WTC11 (cell line): ENCODE measurements around the gene MOB2.

Experiments used
- ELF4 ChIP-seq: sonication (generic); formaldehyde crosslinking; IDR thresholded peaks from 2 replicates; pipeline ENCODE4 v1.8.1; 2022; ENCODE audit warnings: low read depth, mild to moderate bottlenecking, moderate library complexity, missing genetic modification reagents
- IRF2 ChIP-seq: sonication (generic); formaldehyde crosslinking; IDR thresholded peaks from 2 replicates; pipeline ENCODE4 v1.8.0; 2022; ENCODE audit warnings: low read depth, missing genetic modification reagents, borderline replicate concordance
- TF ChIP-seq, protein P1 (sequence below): fragments of 200-600 bp; IDR thresholded peaks from 2 replicates; pipeline ENCODE4 v1.8.0; 2022; ENCODE audit warnings: antibody characterized with exemption
- TF ChIP-seq, protein P2 (sequence below): sonication (generic); formaldehyde crosslinking; IDR thresholded peaks from 2 replicates; pipeline ENCODE4 v1.8.0; 2022; ENCODE audit warnings: mild to moderate bottlenecking, missing genetic modification reagents
- TF ChIP-seq, protein P3 (sequence below): sonication (generic); formaldehyde crosslinking; IDR thresholded peaks from 2 replicates; pipeline ENCODE4 v1.8.1; 2022; ENCODE audit warnings: mild to moderate bottlenecking, moderate library complexity, missing genetic modification reagents

DNA sequence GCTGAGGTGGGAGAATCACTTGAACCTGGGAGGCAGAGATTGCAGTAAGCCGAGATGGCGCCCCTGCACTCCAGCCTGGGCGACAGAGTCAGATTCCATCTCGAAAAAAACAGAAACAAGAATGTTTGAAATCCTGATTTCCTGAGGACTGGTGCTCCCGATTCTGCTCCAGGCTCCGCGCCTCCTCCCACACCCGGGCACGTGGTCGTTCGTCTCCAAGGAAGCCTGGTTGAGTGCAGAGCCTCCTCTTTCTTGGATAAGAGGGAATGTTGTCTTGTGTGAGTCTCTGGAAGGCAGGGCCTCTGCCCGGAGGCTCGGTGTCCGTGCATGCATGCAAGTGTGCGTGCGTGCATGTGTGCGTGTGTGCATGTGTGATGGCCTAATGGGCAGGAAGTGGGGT lies 66.8 kb downstream of the MOB2 start:
- TF ChIP-seq ELF4 (no peak), IRF2 (CRISPR knock-in tag) (no peak)
- TF ChIP-seq, protein P1, sequence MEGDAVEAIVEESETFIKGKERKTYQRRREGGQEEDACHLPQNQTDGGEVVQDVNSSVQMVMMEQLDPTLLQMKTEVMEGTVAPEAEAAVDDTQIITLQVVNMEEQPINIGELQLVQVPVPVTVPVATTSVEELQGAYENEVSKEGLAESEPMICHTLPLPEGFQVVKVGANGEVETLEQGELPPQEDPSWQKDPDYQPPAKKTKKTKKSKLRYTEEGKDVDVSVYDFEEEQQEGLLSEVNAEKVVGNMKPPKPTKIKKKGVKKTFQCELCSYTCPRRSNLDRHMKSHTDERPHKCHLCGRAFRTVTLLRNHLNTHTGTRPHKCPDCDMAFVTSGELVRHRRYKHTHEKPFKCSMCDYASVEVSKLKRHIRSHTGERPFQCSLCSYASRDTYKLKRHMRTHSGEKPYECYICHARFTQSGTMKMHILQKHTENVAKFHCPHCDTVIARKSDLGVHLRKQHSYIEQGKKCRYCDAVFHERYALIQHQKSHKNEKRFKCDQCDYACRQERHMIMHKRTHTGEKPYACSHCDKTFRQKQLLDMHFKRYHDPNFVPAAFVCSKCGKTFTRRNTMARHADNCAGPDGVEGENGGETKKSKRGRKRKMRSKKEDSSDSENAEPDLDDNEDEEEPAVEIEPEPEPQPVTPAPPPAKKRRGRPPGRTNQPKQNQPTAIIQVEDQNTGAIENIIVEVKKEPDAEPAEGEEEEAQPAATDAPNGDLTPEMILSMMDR = no peak
- TF ChIP-seq, protein P2, sequence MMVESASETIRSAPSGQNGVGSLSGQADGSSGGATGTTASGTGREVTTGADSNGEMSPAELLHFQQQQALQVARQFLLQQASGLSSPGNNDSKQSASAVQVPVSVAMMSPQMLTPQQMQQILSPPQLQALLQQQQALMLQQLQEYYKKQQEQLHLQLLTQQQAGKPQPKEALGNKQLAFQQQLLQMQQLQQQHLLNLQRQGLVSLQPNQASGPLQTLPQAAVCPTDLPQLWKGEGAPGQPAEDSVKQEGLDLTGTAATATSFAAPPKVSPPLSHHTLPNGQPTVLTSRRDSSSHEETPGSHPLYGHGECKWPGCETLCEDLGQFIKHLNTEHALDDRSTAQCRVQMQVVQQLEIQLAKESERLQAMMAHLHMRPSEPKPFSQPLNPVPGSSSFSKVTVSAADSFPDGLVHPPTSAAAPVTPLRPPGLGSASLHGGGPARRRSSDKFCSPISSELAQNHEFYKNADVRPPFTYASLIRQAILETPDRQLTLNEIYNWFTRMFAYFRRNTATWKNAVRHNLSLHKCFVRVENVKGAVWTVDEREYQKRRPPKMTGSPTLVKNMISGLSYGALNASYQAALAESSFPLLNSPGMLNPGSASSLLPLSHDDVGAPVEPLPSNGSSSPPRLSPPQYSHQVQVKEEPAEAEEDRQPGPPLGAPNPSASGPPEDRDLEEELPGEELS = no peak
- TF ChIP-seq, protein P3, sequence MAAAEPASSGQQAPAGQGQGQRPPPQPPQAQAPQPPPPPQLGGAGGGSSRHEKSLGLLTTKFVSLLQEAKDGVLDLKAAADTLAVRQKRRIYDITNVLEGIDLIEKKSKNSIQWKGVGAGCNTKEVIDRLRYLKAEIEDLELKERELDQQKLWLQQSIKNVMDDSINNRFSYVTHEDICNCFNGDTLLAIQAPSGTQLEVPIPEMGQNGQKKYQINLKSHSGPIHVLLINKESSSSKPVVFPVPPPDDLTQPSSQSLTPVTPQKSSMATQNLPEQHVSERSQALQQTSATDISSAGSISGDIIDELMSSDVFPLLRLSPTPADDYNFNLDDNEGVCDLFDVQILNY = no peak
